Lung (tissue), 12 donors: Measurements from ENCODE around the gene KRTAP1-3. TPM values are rescaled to one million over a fixed set of nuclear protein-coding genes. Genes with fewer than 3 reads are reported as not detected.

ENCODE experiments used
- ATAC-seq: fragments of 200-7000 bp; cut with Tn5 transposase; one replicate; pipeline ENCODE4 v1.9.1; 2020; ENCODE audit warnings: moderate number of reproducible peaks; ENCODE audit not compliant: insufficient read depth, low FRiP score
- DNase-seq, 3 donors: peaks; one replicate each; pipeline ENCODE4 v3.0.0-alpha.2; 2013 to 2017
- H3K27ac ChIP-seq, 2 donors: one replicate each; pipeline ENCODE4 v1.5.1; 2013; ENCODE audit warnings: mild to moderate bottlenecking in 2 of 2, moderate library complexity in 2 of 2, control low read depth in 1 of 2, inconsistent platforms in 1 of 2, low read depth in 1 of 2, low read length in 1 of 2
- H3K27me3 ChIP-seq, 3 donors: one replicate each; pipeline ENCODE4 v1.5.1; 2013; ENCODE audit warnings: low read length in 2 of 3; ENCODE audit not compliant: control insufficient read depth in 3 of 3, insufficient read depth in 3 of 3
- H3K36me3 ChIP-seq, 4 donors: one replicate each; pipeline ENCODE4 v1.5.1; 2013; ENCODE audit warnings: low read length in 4 of 4, mild to moderate bottlenecking in 1 of 4, moderate library complexity in 1 of 4; ENCODE audit not compliant: control insufficient read depth in 4 of 4, insufficient read depth in 4 of 4
- H3K4me1 ChIP-seq, 5 donors: one replicate each; pipeline ENCODE4 v1.5.1; 2013; ENCODE audit warnings: low read length in 5 of 5, mild to moderate bottlenecking in 2 of 5, moderate library complexity in 1 of 5; ENCODE audit not compliant: control insufficient read depth in 5 of 5, insufficient read depth in 5 of 5
- H3K4me3 ChIP-seq: one replicate; pipeline ENCODE4 v1.5.1; 2013; ENCODE audit warnings: mild to moderate bottlenecking, control low read depth, moderate library complexity
- H3K9ac ChIP-seq, 2 donors: one replicate each; pipeline ENCODE4 v1.5.1; 2013; ENCODE audit warnings: low read length in 2 of 2, control low read depth in 1 of 2; ENCODE audit not compliant: insufficient read depth in 1 of 2
- H3K9me3 ChIP-seq, 4 donors: one replicate each; pipeline ENCODE4 v1.5.1; 2013; ENCODE audit warnings: low read length in 3 of 4, mild to moderate bottlenecking in 1 of 4, moderate library complexity in 1 of 4; ENCODE audit not compliant: control insufficient read depth in 4 of 4, insufficient read depth in 3 of 4
- CTCF ChIP-seq: IDR thresholded peaks from 2 replicates; pipeline ENCODE4 v1.5.1; 2012; ENCODE audit warnings: mild to moderate bottlenecking; ENCODE audit errors: control extremely low read depth, extremely low read depth
- WGBS, 2 donors: extraction: QIAGEN DNeasy Blood & Tissue Kit; methylation state at CpG; one replicate each; pipeline ENCODE4 v1.1.7; 2013; 5-methylcytosine and 5-hydroxymethylcytosine counted together
- polyA plus RNA-seq, 2 donors: library from polyadenylated mRNA; stranded (reverse); fragments of 200-250 nt; gene quantifications; one replicate each; pipeline ENCODE4 v1.2.1, GENCODE V29; 2013
- total RNA-seq, 2 donors: library from RNA; depleted of rRNA in 1 of 2; stranded (reverse); fragments of >200 nt in 1 of 2; gene quantifications; one replicate each; pipeline ENCODE4 v1.2.1, GENCODE V29; 2014 to 2021
- donor health status: control.
- donor health status: control.
- donor health status: Bipolar disorder and iron deficiency.
- donor health status: healthy.
- donor health status: DM: yes; HTN: yes; CAD: no.

Gene KRTAP1-3
- total and polyA plus RNA-seq, 4 donors: not detected

- DNase-seq: no peak
- Histone ChIP-seq H3K4me1 (no peaks in the 10 kb centered on the region), H3K36me3 (no peaks in the 10 kb centered on the region), H3K9ac (no peak overlapping the region), H3K27me3 (peaks cover 0 to 2% (median 2%) of the 10 kb centered on the region in 3 donors), H3K4me3 (no peak overlapping the region), H3K27ac (no peak overlapping the region), H3K9me3 (no peaks in the 10 kb centered on the region)
- WGBS, 2 donors: 64 to 85% methylated on average over 2 of the region's 2 CpGs
- TF ChIP-seq CTCF: no peak
- ATAC-seq: no peak
Observed at GRCh38 chr17:40997361-40997760, 37.3 kb downstream of the KRTAP1-3 start.

GRCh38 chr17:40996829-40997228 is 37.8 kb downstream of the KRTAP1-3 start:
- H3K4me1 ChIP-seq: no peaks in the 10 kb centered on the region
- no peak overlapping the region for H3K9ac ChIP-seq
- no peaks in the 10 kb centered on the region for H3K9me3 ChIP-seq
- DNase-seq (no peak), ATAC-seq (no peak)
- H3K4me3 ChIP-seq: no peak overlapping the region
- no peak overlapping the region for H3K27ac ChIP-seq
- no peaks in the 10 kb centered on the region for H3K36me3 ChIP-seq
- 82 to 92% methylated on average over 4 of the region's 4 CpGs for WGBS, 2 donors
- no peak for TF ChIP-seq CTCF
- peaks cover 0 to 2% (median 2%) of the 10 kb centered on the region in 3 donors for H3K27me3 ChIP-seq

- H3K27ac ChIP-seq: no peak overlapping the region
- H3K9ac ChIP-seq: no peak overlapping the region
- whole genome bisulfite sequencing, 2 donors: 59 to 65% methylated on average over 1 of the region's 1 CpG
- no peaks in the 10 kb centered on the region for H3K4me1 ChIP-seq
- peaks cover 0 to 4% (median 0%) of the 10 kb centered on the region in 4 donors for H3K9me3 ChIP-seq
- TF ChIP-seq CTCF: no peak
- no peak for DNase-seq
- H3K4me3 ChIP-seq: no peak overlapping the region
- no peaks in the 10 kb centered on the region for H3K36me3 ChIP-seq
- H3K27me3 ChIP-seq: peaks cover 0 to 2% (median 2%) of the 10 kb centered on the region in 3 donors
- ATAC-seq: no peak
Observed at GRCh38 chr17:40995116-40995515, 39.6 kb downstream of the KRTAP1-3 start.

- H3K9ac ChIP-seq: no peak within 1 kb of the TSS
- ATAC-seq (no peak), DNase-seq (no peak)
- no peak within 1 kb of the TSS for H3K4me3 ChIP-seq
- peaks cover 0 to 2% (median 2%) of the 10 kb centered on the region in 3 donors for H3K27me3 ChIP-seq
- no peak within 1 kb of the TSS for H3K27ac ChIP-seq
- H3K4me1 ChIP-seq: no peaks in the 10 kb centered on the region
- 58 to 59% methylated on average over 4 of the region's 4 CpGs for WGBS, 2 donors
- no peaks in the 10 kb centered on the region for H3K36me3 ChIP-seq
- TF ChIP-seq CTCF: no peak
- peaks cover 0 to 4% (median 0%) of the 10 kb centered on the region in 4 donors for H3K9me3 ChIP-seq
Observed at GRCh38 chr17:40993839-40994238, 40.8 kb downstream of the KRTAP1-3 start, which contains the start of gene KRTAP3-3. KRTAP3-3 (minus strand) TSS chr17:40994164; CDS start chr17:40994097, 67 bp downstream.
